ENCODE results near the gene TBC1D16.

DNA sequence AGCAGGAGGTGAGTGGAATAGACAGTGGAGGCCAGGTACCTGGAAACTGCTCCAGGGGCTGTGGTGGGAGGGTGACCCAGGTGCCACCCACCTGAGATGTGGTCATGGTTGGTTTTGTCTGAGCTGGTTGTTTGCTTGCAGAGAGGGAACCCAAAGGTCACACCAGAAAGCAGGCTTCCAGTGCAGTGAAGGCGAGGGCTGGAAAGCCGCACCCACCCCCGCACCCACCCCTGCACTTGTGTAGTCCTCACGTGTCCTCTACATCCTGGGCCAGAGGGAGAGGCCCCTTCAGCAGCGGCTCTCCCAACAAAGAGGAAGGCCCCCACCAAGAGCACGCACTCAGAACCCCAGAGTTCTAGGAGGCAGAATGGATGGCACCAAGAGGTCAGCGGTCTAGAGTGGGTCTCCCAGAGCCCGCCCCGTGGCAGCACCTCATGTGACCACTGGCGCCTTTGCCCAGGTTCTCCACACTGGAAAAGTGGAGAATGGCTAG, 103.8 kb downstream of the TBC1D16 start:
- TF ChIP-seq, protein P1, sequence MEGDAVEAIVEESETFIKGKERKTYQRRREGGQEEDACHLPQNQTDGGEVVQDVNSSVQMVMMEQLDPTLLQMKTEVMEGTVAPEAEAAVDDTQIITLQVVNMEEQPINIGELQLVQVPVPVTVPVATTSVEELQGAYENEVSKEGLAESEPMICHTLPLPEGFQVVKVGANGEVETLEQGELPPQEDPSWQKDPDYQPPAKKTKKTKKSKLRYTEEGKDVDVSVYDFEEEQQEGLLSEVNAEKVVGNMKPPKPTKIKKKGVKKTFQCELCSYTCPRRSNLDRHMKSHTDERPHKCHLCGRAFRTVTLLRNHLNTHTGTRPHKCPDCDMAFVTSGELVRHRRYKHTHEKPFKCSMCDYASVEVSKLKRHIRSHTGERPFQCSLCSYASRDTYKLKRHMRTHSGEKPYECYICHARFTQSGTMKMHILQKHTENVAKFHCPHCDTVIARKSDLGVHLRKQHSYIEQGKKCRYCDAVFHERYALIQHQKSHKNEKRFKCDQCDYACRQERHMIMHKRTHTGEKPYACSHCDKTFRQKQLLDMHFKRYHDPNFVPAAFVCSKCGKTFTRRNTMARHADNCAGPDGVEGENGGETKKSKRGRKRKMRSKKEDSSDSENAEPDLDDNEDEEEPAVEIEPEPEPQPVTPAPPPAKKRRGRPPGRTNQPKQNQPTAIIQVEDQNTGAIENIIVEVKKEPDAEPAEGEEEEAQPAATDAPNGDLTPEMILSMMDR (IDR thresholded peaks at IDR 0.05): no peak
- no peak for TF ChIP-seq POLR2A (IDR thresholded peaks at IDR 0.05)
